Gastrocnemius medialis (tissue), 4 donors: Measurements from ENCODE around the gene CRYBB1.

Source experiments
- POLR2A ChIP-seq, 2 donors: fragments of 450-650 bp; IDR thresholded peaks; one replicate each; pipeline ENCODE4 v1.6.1; 2017; ENCODE audit warnings: antibody characterized with exemption in 2 of 2, mild to moderate bottlenecking in 2 of 2, moderate library complexity in 2 of 2
- TF ChIP-seq, protein P1 (sequence below), 5 experiments: fragments of 450-650 bp in 3 of 5; fragments of 200-600 bp in 2 of 5; sonication (generic) in 2 of 5; IDR thresholded peaks in 4 of 5; conservative IDR thresholded peaks in 1 of 5; 1 replicate in 4 of 5; 2 replicates in 1 of 5; pipeline ENCODE4 v1.5.1; 2016 to 2019; ENCODE audit warnings: antibody characterized with exemption in 5 of 5, mild to moderate bottlenecking in 3 of 5, moderate library complexity in 3 of 5

DNA sequence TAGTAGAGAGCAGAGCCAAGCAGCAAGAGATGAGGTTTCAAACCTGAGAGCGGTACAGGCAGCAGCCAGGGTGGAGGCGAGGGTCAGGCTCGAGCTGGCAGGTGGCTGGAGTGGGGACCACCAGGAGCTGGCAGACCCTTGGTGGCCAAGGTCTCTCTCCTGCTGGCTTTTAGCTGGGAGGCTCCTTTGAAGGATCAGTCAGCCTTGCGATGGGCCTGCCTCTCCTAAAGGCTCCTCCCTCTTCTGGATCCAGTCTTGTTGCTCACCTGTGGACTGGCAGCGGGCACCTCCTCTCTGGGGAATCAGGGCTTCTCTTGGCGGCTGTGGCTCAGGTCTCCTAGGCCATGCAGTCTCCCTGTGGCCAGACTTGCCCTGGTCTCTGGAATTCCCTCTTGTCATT is 52.6 kb downstream of the CRYBB1 start:
- TF ChIP-seq, protein P1, sequence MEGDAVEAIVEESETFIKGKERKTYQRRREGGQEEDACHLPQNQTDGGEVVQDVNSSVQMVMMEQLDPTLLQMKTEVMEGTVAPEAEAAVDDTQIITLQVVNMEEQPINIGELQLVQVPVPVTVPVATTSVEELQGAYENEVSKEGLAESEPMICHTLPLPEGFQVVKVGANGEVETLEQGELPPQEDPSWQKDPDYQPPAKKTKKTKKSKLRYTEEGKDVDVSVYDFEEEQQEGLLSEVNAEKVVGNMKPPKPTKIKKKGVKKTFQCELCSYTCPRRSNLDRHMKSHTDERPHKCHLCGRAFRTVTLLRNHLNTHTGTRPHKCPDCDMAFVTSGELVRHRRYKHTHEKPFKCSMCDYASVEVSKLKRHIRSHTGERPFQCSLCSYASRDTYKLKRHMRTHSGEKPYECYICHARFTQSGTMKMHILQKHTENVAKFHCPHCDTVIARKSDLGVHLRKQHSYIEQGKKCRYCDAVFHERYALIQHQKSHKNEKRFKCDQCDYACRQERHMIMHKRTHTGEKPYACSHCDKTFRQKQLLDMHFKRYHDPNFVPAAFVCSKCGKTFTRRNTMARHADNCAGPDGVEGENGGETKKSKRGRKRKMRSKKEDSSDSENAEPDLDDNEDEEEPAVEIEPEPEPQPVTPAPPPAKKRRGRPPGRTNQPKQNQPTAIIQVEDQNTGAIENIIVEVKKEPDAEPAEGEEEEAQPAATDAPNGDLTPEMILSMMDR (IDR thresholded peaks at IDR 0.05 in 4 of 5, conservative IDR thresholded peaks at IDR 0.05 in 1 of 5) = no peak
- no peak for TF ChIP-seq POLR2A (IDR thresholded peaks at IDR 0.05)
